ENCODE measurements around the gene SIAH1. TPM values are rescaled to one million over a fixed set of nuclear protein-coding genes. Genes with fewer than 3 reads are reported as not detected.

Gene SIAH1, protein sequence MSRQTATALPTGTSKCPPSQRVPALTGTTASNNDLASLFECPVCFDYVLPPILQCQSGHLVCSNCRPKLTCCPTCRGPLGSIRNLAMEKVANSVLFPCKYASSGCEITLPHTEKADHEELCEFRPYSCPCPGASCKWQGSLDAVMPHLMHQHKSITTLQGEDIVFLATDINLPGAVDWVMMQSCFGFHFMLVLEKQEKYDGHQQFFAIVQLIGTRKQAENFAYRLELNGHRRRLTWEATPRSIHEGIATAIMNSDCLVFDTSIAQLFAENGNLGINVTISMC
- 10 to 100 TPM; 26.1 to 44.3 (median 40.1) TPM for total RNA-seq

DNA sequence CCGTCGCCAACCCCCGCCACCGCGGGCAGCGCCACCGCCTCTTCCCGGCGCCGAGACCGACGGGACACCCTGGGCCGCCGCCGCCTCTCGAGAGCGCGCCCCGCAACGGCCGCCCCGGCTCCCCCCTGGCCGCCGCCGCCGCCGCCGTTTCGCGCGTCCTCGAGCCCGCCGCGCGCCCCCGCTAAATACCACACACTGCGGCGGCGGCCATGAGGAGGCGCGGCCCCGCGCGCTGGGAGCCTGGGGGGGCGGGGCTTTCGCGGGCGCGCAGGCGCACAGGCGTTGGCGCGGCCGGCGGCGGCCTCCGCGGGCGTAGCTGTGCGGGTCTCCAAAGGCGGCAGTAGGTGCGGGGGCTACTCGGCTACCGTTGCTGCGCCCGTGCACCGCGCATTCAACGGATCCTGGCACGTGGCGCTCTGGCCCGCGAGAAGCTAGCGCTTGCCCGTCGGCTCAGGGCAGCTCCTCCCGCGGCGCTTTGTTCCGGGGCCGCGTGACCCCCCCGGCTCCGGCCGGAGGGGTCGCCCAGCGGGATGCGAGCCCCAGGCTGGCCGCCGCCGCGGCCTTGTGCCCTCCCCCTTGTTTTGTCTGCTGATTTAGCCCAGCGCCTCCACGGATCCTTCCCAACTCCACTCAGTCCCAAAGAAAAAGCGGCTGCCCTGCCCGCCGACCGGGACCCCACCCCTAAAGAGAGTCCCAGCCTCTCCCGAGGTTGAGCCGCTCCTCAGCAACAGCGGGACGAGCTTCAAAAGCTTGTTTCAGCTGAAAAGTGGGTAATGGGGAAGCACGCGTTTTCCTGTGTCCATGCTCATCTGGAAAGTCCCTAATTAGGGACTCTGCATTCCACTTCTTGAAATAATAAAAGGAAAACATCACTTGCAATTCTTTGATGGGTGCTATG is at the start of gene SIAH1:
SIAH1 (minus strand) TSS at position 161 of the 898 bp plus-strand sequence. CDS start 22,985 bp downstream, outside the sequence.
- H3K27me3 ChIP-seq, result no peaks in the 10 kb centered on the region
- 0 to 1% methylated on average over 7 to 75 of the region's 105 CpGs for WGBS, 2 donors

DNA sequence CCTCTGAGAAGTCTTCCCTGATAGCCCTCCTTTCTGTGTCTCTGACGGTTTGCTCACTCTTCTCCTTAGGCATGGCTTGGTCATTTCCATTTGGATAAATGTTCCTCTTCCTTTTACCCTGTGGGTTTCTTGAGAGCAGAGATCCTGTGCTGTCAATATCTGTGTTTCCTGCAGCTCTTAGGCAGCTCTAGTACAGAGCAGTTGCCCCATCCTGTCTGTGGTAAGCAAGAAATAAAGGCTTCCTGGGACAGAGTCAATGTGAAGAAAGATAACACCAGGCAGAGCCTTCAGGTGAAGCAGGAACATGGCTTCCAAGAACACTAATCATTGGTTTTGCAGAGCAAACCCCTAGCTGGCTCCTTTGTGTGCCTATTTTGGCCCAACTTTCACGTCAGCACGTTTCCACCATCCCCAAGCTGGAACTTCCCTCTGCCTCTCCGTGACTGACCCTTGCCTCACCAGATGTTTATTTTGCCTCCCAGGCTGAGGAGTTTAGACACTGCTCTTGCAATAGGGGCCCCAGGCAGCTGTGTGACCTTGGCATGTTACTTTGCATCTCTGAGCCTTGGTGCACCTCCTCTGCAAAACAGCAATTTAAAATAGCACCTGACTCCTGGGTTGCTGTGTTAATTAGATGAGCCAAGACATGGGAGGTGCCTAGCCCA is 49.6 kb upstream of the SIAH1 start:
- no peak overlapping the region for H3K4me3 ChIP-seq
- WGBS, 2 donors, result 28 to 40% methylated on average over 4 of the region's 4 CpGs
- no peaks in the 10 kb centered on the region for H3K9me3 ChIP-seq
- H3K27me3 ChIP-seq, result no peaks in the 10 kb centered on the region
- H3K4me1 ChIP-seq, result peaks cover 0 to 5% (median 2%) of the 10 kb centered on the region in 4 donors
- no peak for DNase-seq (ENCODE audit: low spot score in 2 of 2)
- no peaks in the 10 kb centered on the region for H3K36me3 ChIP-seq
- peak in 1 of 2 donors; percentile 40 for TF ChIP-seq EP300 (IDR thresholded peaks at IDR 0.05)
- TF ChIP-seq POLR2A (IDR thresholded peaks at IDR 0.05), result no peak
- H3K27ac ChIP-seq, result peak overlapping the region in 3 of 4 donors; percentile 11 to 37 (median 17)

More for the DNA sequence above, at the start of gene SIAH1:
- peak; percentile 77 to 82 for DNase-seq (ENCODE audit: low spot score in 2 of 2)
- Histone ChIP-seq H3K4me1 (peaks cover 0 to 48% (median 26%) of the 10 kb centered on the region in 4 donors), H3K4me3 (peak within 1 kb of the TSS; percentile 56 to 99 (median 90)), H3K27ac (peak within 1 kb of the TSS; percentile 99 to 100 (median 100)), H3K9me3 (no peaks in the 10 kb centered on the region), H3K36me3 (no peaks in the 10 kb centered on the region)
- TF ChIP-seq POLR2A (IDR thresholded peaks at IDR 0.05) (peak; percentile 85 to 94), EP300 (IDR thresholded peaks at IDR 0.05) (peak in 1 of 2 donors; percentile 77)
- TF ChIP-seq, protein P1, sequence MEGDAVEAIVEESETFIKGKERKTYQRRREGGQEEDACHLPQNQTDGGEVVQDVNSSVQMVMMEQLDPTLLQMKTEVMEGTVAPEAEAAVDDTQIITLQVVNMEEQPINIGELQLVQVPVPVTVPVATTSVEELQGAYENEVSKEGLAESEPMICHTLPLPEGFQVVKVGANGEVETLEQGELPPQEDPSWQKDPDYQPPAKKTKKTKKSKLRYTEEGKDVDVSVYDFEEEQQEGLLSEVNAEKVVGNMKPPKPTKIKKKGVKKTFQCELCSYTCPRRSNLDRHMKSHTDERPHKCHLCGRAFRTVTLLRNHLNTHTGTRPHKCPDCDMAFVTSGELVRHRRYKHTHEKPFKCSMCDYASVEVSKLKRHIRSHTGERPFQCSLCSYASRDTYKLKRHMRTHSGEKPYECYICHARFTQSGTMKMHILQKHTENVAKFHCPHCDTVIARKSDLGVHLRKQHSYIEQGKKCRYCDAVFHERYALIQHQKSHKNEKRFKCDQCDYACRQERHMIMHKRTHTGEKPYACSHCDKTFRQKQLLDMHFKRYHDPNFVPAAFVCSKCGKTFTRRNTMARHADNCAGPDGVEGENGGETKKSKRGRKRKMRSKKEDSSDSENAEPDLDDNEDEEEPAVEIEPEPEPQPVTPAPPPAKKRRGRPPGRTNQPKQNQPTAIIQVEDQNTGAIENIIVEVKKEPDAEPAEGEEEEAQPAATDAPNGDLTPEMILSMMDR (IDR thresholded peaks at IDR 0.05), result peak in 2 of 5 experiments; percentile 35 to 50

DNA sequence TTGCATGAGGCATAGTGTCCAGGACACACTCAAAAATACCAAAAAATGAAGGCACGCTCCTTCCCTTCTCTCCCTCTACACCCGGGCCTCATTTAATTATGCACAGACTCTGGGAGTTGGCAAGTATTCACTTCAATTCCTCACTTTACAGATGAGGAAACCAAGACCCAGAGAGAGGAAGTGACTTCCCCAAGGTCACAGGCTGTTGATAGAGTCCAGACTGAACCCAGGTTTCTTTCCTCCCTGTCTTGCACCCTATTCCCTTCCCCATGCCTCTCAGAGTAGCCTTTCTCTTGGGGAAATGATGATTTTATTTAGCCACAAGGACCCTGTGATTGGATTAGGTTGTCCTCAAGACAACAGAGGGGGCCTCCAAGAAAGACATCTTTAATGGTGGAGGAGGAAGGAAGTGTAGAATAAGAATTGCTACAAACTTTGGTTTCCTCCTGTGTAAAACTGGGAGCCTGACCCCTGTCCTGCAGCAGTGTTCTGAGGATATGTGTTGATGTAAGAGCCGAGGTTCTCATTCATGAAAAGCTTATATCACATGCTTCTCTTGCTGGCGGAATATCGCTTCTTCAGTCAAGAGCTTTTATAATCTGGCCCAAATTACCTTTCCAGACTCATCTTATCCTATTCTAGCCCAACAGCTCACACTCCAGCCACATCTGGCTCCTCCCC is 48.8 kb upstream of the SIAH1 start:
- Histone ChIP-seq H3K27me3 (no peaks in the 10 kb centered on the region), H3K4me3 (no peak overlapping the region), H3K36me3 (no peaks in the 10 kb centered on the region), H3K4me1 (peaks cover 0 to 5% (median 2%) of the 10 kb centered on the region in 4 donors), H3K27ac (peak overlapping the region in 3 of 4 donors; percentile 11 to 37 (median 17)), H3K9me3 (no peaks in the 10 kb centered on the region)
- TF ChIP-seq EP300 (IDR thresholded peaks at IDR 0.05), result no peak
- TF ChIP-seq POLR2A (IDR thresholded peaks at IDR 0.05), result no peak
- TF ChIP-seq, protein P1 (IDR thresholded peaks at IDR 0.05), result no peak
- no peak for DNase-seq (ENCODE audit: low spot score in 2 of 2)
- 76 to 82% methylated on average over 5 of the region's 5 CpGs for WGBS, 2 donors

DNA sequence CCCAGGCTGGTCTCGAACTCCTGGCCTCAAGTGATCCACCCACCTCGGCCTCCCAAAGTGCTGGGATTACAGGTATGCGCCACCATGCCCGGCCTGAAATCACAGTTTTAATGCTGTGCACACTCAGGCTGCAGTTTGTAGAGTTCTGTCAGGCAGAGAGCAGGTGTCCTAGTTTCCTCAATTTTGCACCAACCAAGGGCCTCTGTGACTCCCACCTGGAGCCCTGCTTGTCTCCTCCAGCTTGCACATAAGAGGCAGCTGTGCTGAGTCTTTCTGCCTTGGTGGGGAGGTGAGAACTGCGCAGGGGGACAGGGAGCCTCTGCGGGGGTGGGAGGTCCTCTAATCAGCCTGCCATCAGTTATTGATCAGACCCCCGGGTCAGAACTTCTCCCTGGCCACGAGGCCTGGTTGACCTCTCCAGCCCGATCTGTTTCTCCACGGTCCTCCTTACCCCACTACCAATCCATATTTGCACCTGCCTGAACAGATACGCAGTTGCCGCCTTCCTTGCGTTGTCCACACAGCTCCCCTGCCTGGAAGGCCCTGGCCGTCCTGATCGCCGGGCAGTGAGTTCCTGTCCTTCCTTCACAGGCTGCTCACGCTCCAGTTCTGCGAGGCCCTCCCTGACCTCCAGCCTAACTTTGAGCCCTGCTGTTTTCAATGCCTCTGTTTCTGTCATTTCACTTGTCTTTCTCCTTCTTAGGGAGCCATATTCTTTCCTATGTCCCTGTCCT is 48.1 kb upstream of the SIAH1 start:
- TF ChIP-seq, protein P1 (IDR thresholded peaks at IDR 0.05), result no peak
- no peak for TF ChIP-seq POLR2A (IDR thresholded peaks at IDR 0.05)
- TF ChIP-seq EP300 (IDR thresholded peaks at IDR 0.05), result no peak
- no peak for DNase-seq (ENCODE audit: low spot score in 2 of 2)
- Histone ChIP-seq H3K4me1 (peaks cover 0 to 5% (median 2%) of the 10 kb centered on the region in 4 donors), H3K27me3 (no peaks in the 10 kb centered on the region), H3K4me3 (no peak overlapping the region), H3K36me3 (no peaks in the 10 kb centered on the region), H3K9me3 (no peaks in the 10 kb centered on the region), H3K27ac (no peak overlapping the region)
- 90 to 93% methylated on average over 17 to 18 of the region's 18 CpGs for WGBS, 2 donors
